B cell (primary cell): ENCODE results near the gene TMEM38A. TPM values are rescaled to one million over a fixed set of nuclear protein-coding genes. Genes with fewer than 3 reads are reported as not detected.

Experiments used
- ATAC-seq: fragments of 200-7000 bp; cut with Tn5 transposase; one replicate; pipeline ENCODE4 v1.10.0; 2021; ENCODE audit warnings: low read depth, mild to moderate bottlenecking, moderate number of reproducible peaks, moderate library complexity
- CTCF ChIA-PET: fragments of 350-600 bp; sonication (Branson Sonifier 250); formaldehyde crosslinking; loops from one replicate; lab custom pipeline; 2021; ENCODE audit warnings: antibody characterized with exemption, inconsistent platforms; lab: Charles Lee
- POLR2A ChIA-PET: fragments of 350-600 bp; sonication (Branson Sonifier 250); formaldehyde crosslinking; loops from one replicate; lab custom pipeline; 2021; ENCODE audit warnings: antibody characterized with exemption; lab: Charles Lee
- DNase-seq: peaks from one replicate; pipeline ENCODE4 v3.0.0; 2013
- H2AFZ ChIP-seq: 2 replicates; pipeline ENCODE4 v1.6.1; 2012; ENCODE audit warnings: mild to moderate bottlenecking, low read depth, low read length; ENCODE audit not compliant: insufficient read depth, poor library complexity, severe bottlenecking
- H3K27ac ChIP-seq, 2 donors: 1 replicate in 1 of 2; 2 replicates in 1 of 2; pipeline ENCODE4 v1.5.1; 2012 to 2013; ENCODE audit warnings: low read length in 2 of 2, mild to moderate bottlenecking in 2 of 2, moderate library complexity in 1 of 2
- H3K27me3 ChIP-seq, 4 experiments: fragments of 200-600 bp in 1 of 4; sonication (generic) in 1 of 4; replicated peaks in 1 of 4; 1 replicate in 2 of 4; 2 replicates in 2 of 4; pipeline versions ENCODE4 v1.6.1 to v1.7.0; 2013 to 2016; ENCODE audit warnings: low read length in 3 of 4, mild to moderate bottlenecking in 2 of 4, mixed read lengths in 1 of 4, moderate library complexity in 1 of 4; ENCODE audit not compliant: insufficient read depth in 4 of 4, control insufficient read depth in 3 of 4; ENCODE audit errors: control extremely low read depth in 1 of 4
- H3K36me3 ChIP-seq, 2 experiments: replicated peaks in 1 of 2; 1 replicate in 1 of 2; 2 replicates in 1 of 2; pipeline versions ENCODE4 v1.6.1 to v1.7.1; 2013; ENCODE audit warnings: low read length in 1 of 2; ENCODE audit not compliant: insufficient read depth in 2 of 2, control insufficient read depth in 1 of 2; ENCODE audit errors: control extremely low read depth in 1 of 2, extremely low read depth in 1 of 2
- H3K4me1 ChIP-seq, 2 donors: fragments of 200-600 bp in 1 of 2; sonication (generic) in 1 of 2; 1 replicate in 1 of 2; 2 replicates in 1 of 2; pipeline versions ENCODE4 v1.5.1 to v1.6.1; 2013 to 2017; ENCODE audit warnings: low read length in 2 of 2; ENCODE audit not compliant: control insufficient read depth in 2 of 2, insufficient read depth in 2 of 2
- H3K4me2 ChIP-seq: replicated peaks from 2 replicates; pipeline ENCODE3; 2012; ENCODE audit warnings: mild to moderate bottlenecking, low read depth, low read length; ENCODE audit not compliant: poor library complexity, severe bottlenecking
- H3K4me3 ChIP-seq, 5 experiments: fragments of 200-600 bp in 1 of 5; sonication (generic) in 1 of 5; 1 replicate in 3 of 5; 2 replicates in 2 of 5; pipeline versions ENCODE4 v1.5.1 to v1.7.0; 2011 to 2016; ENCODE audit warnings: low read length in 4 of 5, mild to moderate bottlenecking in 4 of 5, low read depth in 2 of 5, control low read depth in 1 of 5, moderate library complexity in 1 of 5; ENCODE audit not compliant: insufficient read depth in 1 of 5; ENCODE audit errors: control extremely low read depth in 1 of 5, extremely low read depth in 1 of 5
- H3K79me2 ChIP-seq: fragments of 200-600 bp; sonication (generic); one replicate; pipeline ENCODE4 v1.6.0; 2016; ENCODE audit warnings: low read length; ENCODE audit not compliant: control insufficient read depth, insufficient read depth
- H3K9ac ChIP-seq: fragments of 200-600 bp; sonication (generic); 2 replicates; pipeline ENCODE4 v1.6.1; 2017; ENCODE audit warnings: mild to moderate bottlenecking, low read length, moderate library complexity
- H3K9me3 ChIP-seq, 3 donors: one replicate each; pipeline versions ENCODE4 v1.6.1 to v1.7.1; 2013; ENCODE audit warnings: low read length in 2 of 3; ENCODE audit not compliant: control insufficient read depth in 2 of 3, insufficient read depth in 1 of 3; ENCODE audit errors: control extremely low read depth in 1 of 3
- H4K20me1 ChIP-seq: 2 replicates; pipeline ENCODE4 v1.6.0; 2012; ENCODE audit warnings: mild to moderate bottlenecking, low read length; ENCODE audit not compliant: insufficient read depth, control insufficient read depth, poor library complexity, severe bottlenecking
- H3K27ac Mint-ChIP-seq: one replicate; pipeline ENCODE4 v1.8.0; 2021; ENCODE audit warnings: mixed read lengths
- H3K27me3 Mint-ChIP-seq: one replicate; pipeline ENCODE4 v1.8.0; 2021; ENCODE audit warnings: mixed read lengths
- H3K4me1 Mint-ChIP-seq: one replicate; pipeline ENCODE4 v1.8.0; 2021; ENCODE audit warnings: mixed read lengths
- H3K4me3 Mint-ChIP-seq: one replicate; pipeline ENCODE4 v1.8.0; 2021; ENCODE audit warnings: mixed read lengths
- H3K9me3 Mint-ChIP-seq: one replicate; pipeline ENCODE4 v1.8.0; 2022; ENCODE audit warnings: mixed read lengths; ENCODE audit not compliant: insufficient read depth
- CTCF ChIP-seq: fragments of 200-600 bp; IDR thresholded peaks from one replicate; pipeline ENCODE4 v1.8.0; 2022; ENCODE audit warnings: antibody characterized with exemption, mild to moderate bottlenecking
- EZH2 ChIP-seq: IDR thresholded peaks from 2 replicates; pipeline ENCODE4 v1.6.1; 2012; ENCODE audit warnings: borderline replicate concordance, low read depth, mild to moderate bottlenecking, moderate library complexity, low read length; ENCODE audit not compliant: insufficient read depth, poor library complexity, severe bottlenecking
- WGBS: methylation state at CpG from one replicate; pipeline ENCODE4 v1.1.5; 2013; ENCODE audit warnings: missing lambda C conversion rate; ENCODE audit not compliant: insufficient coverage; 5-methylcytosine and 5-hydroxymethylcytosine counted together
- intact Hi-C: fragments of 100-400 bp; cut with micrococcal nuclease; formaldehyde crosslinking; loops from one replicate; pipeline ENCODE4 v1.10.0; 2022
- polyA plus RNA-seq: library from polyadenylated mRNA; depleted of rRNA; stranded (reverse); fragments of >200 nt; gene quantifications from 2 replicates; pipeline ENCODE4 v1.2.3, GENCODE V29; 2012
- total RNA-seq, 2 donors: library from RNA; stranded (reverse); fragments of 120-200 nt in 1 of 2; gene quantifications; 1 replicate in 1 of 2; 2 replicates in 1 of 2; pipeline versions ENCODE4 v1.2.3 to v1.2.4, GENCODE V29; 2013 to 2022

TMEM38A gene
- total and polyA plus RNA-seq, 2 donors (not counting 1 experiment from before 2014, with no cell fraction given) = 5.7 to 7.1 TPM

DNA sequence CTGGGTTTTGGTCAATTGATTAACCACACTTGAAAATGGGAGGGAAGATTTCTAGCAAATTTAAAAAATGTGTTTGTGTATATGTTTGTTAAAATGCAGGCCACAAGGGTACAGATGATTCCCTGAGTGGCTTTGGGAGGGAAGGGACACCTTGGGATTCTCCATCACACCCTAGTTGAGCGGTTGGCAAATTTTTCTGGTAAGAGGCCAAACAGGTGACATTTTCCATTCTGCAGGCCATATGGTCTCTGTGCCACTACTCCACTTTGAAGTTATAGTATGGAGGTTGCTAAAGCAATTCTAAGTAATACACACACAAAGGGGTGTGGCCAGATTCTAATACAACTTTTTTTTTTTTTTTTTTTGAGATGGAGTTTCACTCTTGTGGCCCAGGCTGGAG is 20.0 kb upstream of the TMEM38A start:
- no peaks in the 10 kb centered on the region for H3K9me3 ChIP-seq
- H3K79me2 ChIP-seq = peaks cover 100% of the 10 kb centered on the region
- H3K36me3 ChIP-seq = peaks cover 8 to 66% of the 10 kb centered on the region in 2 experiments
- ChIA-PET CTCF (interaction anchor here (0.6 kb wide), 1 partner anchor 73 kb away, joined by 3 read pairs; no protein-coding TSS in a partner anchor), POLR2A (no interaction called here)
- peaks cover 82% of the 10 kb centered on the region for H4K20me1 ChIP-seq
- DNase-seq (no peak), ATAC-seq (no peak)
- Mint-ChIP-seq H3K4me3 (no peak overlapping the region), H3K27ac (no peak overlapping the region), H3K9me3 (no peaks in the 10 kb centered on the region), H3K4me1 (peaks cover 21% of the 10 kb centered on the region), H3K27me3 (no peaks in the 10 kb centered on the region)
- H3K9ac ChIP-seq = no peak overlapping the region
- intact Hi-C loops = no loop called here
- no peak overlapping the region for H2AFZ ChIP-seq
- no peak for TF ChIP-seq CTCF
- no peak overlapping the region for H3K27ac ChIP-seq
- no peaks in the 10 kb centered on the region for H3K27me3 ChIP-seq
- H3K4me2 ChIP-seq = no peak overlapping the region
- H3K4me3 ChIP-seq = no peak overlapping the region
- H3K4me1 ChIP-seq = peaks cover 4 to 5% of the 10 kb centered on the region in 2 donors
- no CpG with 5 or more reads among the region's 1 CpG for WGBS

GRCh38 chr19:16641695-16642094 is 19.2 kb upstream of the TMEM38A start:
- no peak overlapping the region for H3K27ac Mint-ChIP-seq
- ATAC-seq (no peak), DNase-seq (no peak)
- H3K27ac ChIP-seq = no peak overlapping the region
- TF ChIP-seq CTCF (no peak), EZH2 (no peak)
- no peaks in the 10 kb centered on the region for H3K27me3 ChIP-seq
- WGBS = 99% methylated on average over 7 of the region's 10 CpGs
- H3K4me1 ChIP-seq = peaks cover 4 to 5% of the 10 kb centered on the region in 2 donors
- no peak overlapping the region for H3K9ac ChIP-seq
- H3K79me2 ChIP-seq = peaks cover 100% of the 10 kb centered on the region
- H3K9me3 Mint-ChIP-seq = no peaks in the 10 kb centered on the region
- H3K9me3 ChIP-seq = no peaks in the 10 kb centered on the region
- no peak overlapping the region for H3K4me3 ChIP-seq
- peaks cover 85% of the 10 kb centered on the region for H4K20me1 ChIP-seq
- intact Hi-C loops = no loop called here
- H3K36me3 ChIP-seq = peaks cover 8 to 73% of the 10 kb centered on the region in 2 experiments
- H3K4me2 ChIP-seq = no peak overlapping the region
- H3K27me3 Mint-ChIP-seq = no peaks in the 10 kb centered on the region
- CTCF ChIA-PET = no interaction called here
- H3K4me1 Mint-ChIP-seq = peaks cover 21% of the 10 kb centered on the region
- POLR2A ChIA-PET = no interaction called here
- no peak overlapping the region for H3K4me3 Mint-ChIP-seq
- no peak overlapping the region for H2AFZ ChIP-seq
